ENCODE measurements around the gene PAX5.

GRCh38 chr9:36884721-36885120 lies 149.3 kb downstream of the PAX5 start:
- TF ChIP-seq POLR2A (IDR thresholded peaks at IDR 0.05) = no peak
- TF ChIP-seq CTCF (IDR thresholded peaks at IDR 0.05) = no peak
- no peak for TF ChIP-seq POLR2AphosphoS5 (IDR thresholded peaks at IDR 0.05)

All from breast epithelium (tissue), 3 donors.